IMR-90 (cell line): Measurements from ENCODE around the gene LRRC18. TPM values are rescaled to one million over a fixed set of nuclear protein-coding genes. Genes with fewer than 3 reads are reported as not detected.

ENCODE experiments used
- ATAC-seq: fragments of 200-7000 bp; cut with Tn5 transposase; 2 replicates; pipeline ENCODE4 v1.9.1; 2020; ENCODE audit warnings: low read depth, mild to moderate bottlenecking, moderate library complexity
- BruUV-seq: library from RNA; stranded (reverse); fragments of 400-500 nt; replicated peaks from 2 replicates; lab custom pipeline; 2021; lab: Mats Ljungman, UMichigan
- CTCF ChIA-PET: fragments of 300-600 bp; formaldehyde crosslinking; extraction: SDS; loops from one replicate; lab custom pipeline; 2021; ENCODE audit warnings: antibody characterized with exemption; lab: Yijun Ruan, JAX
- POLR2A ChIA-PET: fragments of 300-600 bp; sonication (Branson Sonifier 250); formaldehyde crosslinking; loops from one replicate; lab custom pipeline; 2022; ENCODE audit warnings: antibody characterized with exemption; ENCODE audit not compliant: unreplicated experiment; lab: Charles Lee
- DNase-seq: peaks from one replicate; pipeline ENCODE4 v3.0.0; 2013
- H2AFZ ChIP-seq: replicated peaks from 2 replicates; pipeline ENCODE3; 2013; ENCODE audit warnings: low read length, mild to moderate bottlenecking; ENCODE audit not compliant: poor library complexity
- H2AK5ac ChIP-seq: 2 replicates; pipeline ENCODE4 v1.6.1; 2013; ENCODE audit warnings: low read depth, low read length, inconsistent platforms
- H2AK9ac ChIP-seq: replicated peaks from 2 replicates; pipeline ENCODE3; 2013; ENCODE audit warnings: mild to moderate bottlenecking, low read depth, low read length, moderate library complexity; ENCODE audit not compliant: poor library complexity
- H2BK120ac ChIP-seq: 2 replicates; pipeline ENCODE4 v1.6.1; 2013; ENCODE audit warnings: low read depth, low read length, inconsistent platforms
- H2BK15ac ChIP-seq: 3 replicates; pipeline ENCODE4 v1.6.1; 2013; ENCODE audit warnings: low read depth, low read length, inconsistent platforms
- H2BK20ac ChIP-seq: 2 replicates; pipeline ENCODE4 v1.6.1; 2013; ENCODE audit warnings: low read depth, mild to moderate bottlenecking, inconsistent platforms, low read length, moderate library complexity
- H2BK5ac ChIP-seq: 2 replicates; pipeline ENCODE4 v1.6.1; 2013; ENCODE audit warnings: mild to moderate bottlenecking, low read depth, low read length, inconsistent platforms; ENCODE audit not compliant: poor library complexity, severe bottlenecking
- H3K14ac ChIP-seq: replicated peaks from 2 replicates; pipeline ENCODE4 v1.6.1; 2013; ENCODE audit warnings: low read depth, low read length, inconsistent platforms
- H3K18ac ChIP-seq: 2 replicates; pipeline ENCODE4 v1.6.1; 2013; ENCODE audit warnings: low read depth, low read length, control low read depth
- H3K23ac ChIP-seq: 2 replicates; pipeline ENCODE4 v1.6.1; 2013; ENCODE audit warnings: low read depth, low read length, inconsistent platforms
- H3K27ac ChIP-seq: 2 replicates; pipeline ENCODE4 v1.5.1; 2013; ENCODE audit warnings: mild to moderate bottlenecking, control low read depth, low read length; ENCODE audit not compliant: insufficient read depth
- H3K27me3 ChIP-seq: 2 replicates; pipeline ENCODE4 v1.6.1; 2013; ENCODE audit warnings: low read length; ENCODE audit not compliant: control insufficient read depth, insufficient read depth
- H3K36me3 ChIP-seq: 2 replicates; pipeline ENCODE4 v1.6.1; 2013; ENCODE audit warnings: low read length, mixed read lengths; ENCODE audit not compliant: control insufficient read depth, insufficient read depth
- H3K4ac ChIP-seq: 2 replicates; pipeline ENCODE4 v1.6.1; 2013; ENCODE audit warnings: low read depth, low read length, inconsistent platforms
- H3K4me1 ChIP-seq: 2 replicates; pipeline ENCODE4 v1.6.1; 2013; ENCODE audit warnings: low read length, mixed read lengths; ENCODE audit not compliant: control insufficient read depth, insufficient read depth
- H3K4me2 ChIP-seq: 2 replicates; pipeline ENCODE4 v1.6.1; 2013; ENCODE audit warnings: low read depth, mild to moderate bottlenecking, control low read depth, low read length, moderate library complexity
- H3K4me3 ChIP-seq: 2 replicates; pipeline ENCODE4 v1.5.1; 2013; ENCODE audit warnings: low read depth, mild to moderate bottlenecking, control low read depth, low read length, moderate library complexity; ENCODE audit not compliant: insufficient read depth
- H3K56ac ChIP-seq: 2 replicates; pipeline ENCODE4 v1.6.1; 2013; ENCODE audit warnings: low read length, inconsistent platforms; ENCODE audit not compliant: insufficient read depth; ENCODE audit errors: extremely low read depth
- H3K79me1 ChIP-seq, 2 experiments: 2 replicates each; pipeline ENCODE4 v1.6.1; 2013; ENCODE audit warnings: low read length in 2 of 2, inconsistent platforms in 1 of 2, low read depth in 1 of 2
- H3K9ac ChIP-seq: 2 replicates; pipeline ENCODE4 v1.6.1; 2013; ENCODE audit warnings: low read depth, low read length, control low read depth
- H3K9me1 ChIP-seq: 2 replicates; pipeline ENCODE4 v1.6.1; 2013; ENCODE audit warnings: low read length, inconsistent platforms; ENCODE audit not compliant: insufficient read depth
- H3K9me3 ChIP-seq: 2 replicates; pipeline ENCODE4 v1.6.1; 2013; ENCODE audit warnings: low read length; ENCODE audit not compliant: control insufficient read depth, insufficient read depth
- H4K20me1 ChIP-seq: 2 replicates; pipeline ENCODE4 v1.6.1; 2013; ENCODE audit warnings: low read length, inconsistent platforms; ENCODE audit not compliant: insufficient read depth
- H4K5ac ChIP-seq: 2 replicates; pipeline ENCODE4 v1.6.1; 2013; ENCODE audit warnings: mild to moderate bottlenecking, low read depth, low read length, control low read depth
- H4K8ac ChIP-seq, 2 experiments: 2 replicates each; pipeline ENCODE4 v1.6.1; 2013; ENCODE audit warnings: low read depth in 2 of 2, low read length in 2 of 2, control low read depth in 1 of 2, inconsistent platforms in 1 of 2
- H4K91ac ChIP-seq: 2 replicates; pipeline ENCODE4 v1.6.1; 2013; ENCODE audit warnings: low read depth, low read length, inconsistent platforms; ENCODE audit not compliant: insufficient read depth
- BHLHE40 ChIP-seq: fragments of 150-350 bp; IDR thresholded peaks from 2 replicates; pipeline ENCODE4 v1.6.1; 2016; ENCODE audit warnings: mild to moderate bottlenecking, low read depth, low read length
- CEBPB ChIP-seq: IDR thresholded peaks from 2 replicates; pipeline ENCODE4 v1.6.1; 2012; ENCODE audit warnings: low read depth, low read length, improper control_type of control experiment
- CHD1 ChIP-seq: IDR thresholded peaks from 2 replicates; pipeline ENCODE4 v1.6.1; 2012; ENCODE audit warnings: low read depth, low read length, improper control_type of control experiment
- ELK1 ChIP-seq: fragments of 150-350 bp; IDR thresholded peaks from 2 replicates; pipeline ENCODE4 v1.6.1; 2016; ENCODE audit warnings: low read depth, mild to moderate bottlenecking, low read length, moderate library complexity, borderline replicate concordance
- FOS ChIP-seq: fragments of 150-350 bp; IDR thresholded peaks from 2 replicates; pipeline ENCODE4 v1.6.1; 2016; ENCODE audit warnings: low read depth, low read length
- MAFK ChIP-seq: IDR thresholded peaks from 2 replicates; pipeline ENCODE4 v1.6.1; 2012; ENCODE audit warnings: low read depth, low read length, improper control_type of control experiment
- MAZ ChIP-seq: IDR thresholded peaks from 2 replicates; pipeline ENCODE4 v1.6.1; 2012; ENCODE audit warnings: low read depth, mild to moderate bottlenecking, low read length, improper control_type of control experiment, moderate library complexity, borderline replicate concordance
- MXI1 ChIP-seq: IDR thresholded peaks from 2 replicates; pipeline ENCODE4 v1.6.1; 2012; ENCODE audit warnings: low read depth, mild to moderate bottlenecking, low read length, moderate library complexity, borderline replicate concordance
- POLR2A ChIP-seq: IDR thresholded peaks from 2 replicates; pipeline ENCODE4 v1.6.1; 2012; ENCODE audit warnings: mild to moderate bottlenecking, low read depth, low read length
- RAD21 ChIP-seq: IDR thresholded peaks from 2 replicates; pipeline ENCODE4 v1.6.1; 2012; ENCODE audit warnings: low read length, improper control_type of control experiment
- RCOR1 ChIP-seq: IDR thresholded peaks from 2 replicates; pipeline ENCODE4 v1.6.1; 2012; ENCODE audit warnings: mild to moderate bottlenecking, low read length, improper control_type of control experiment; ENCODE audit not compliant: insufficient replicate concordance
- RFX5 ChIP-seq: IDR thresholded peaks from 2 replicates; pipeline ENCODE4 v1.8.0; 2012; ENCODE audit warnings: low read depth, mild to moderate bottlenecking, low read length, moderate library complexity
- SMC3 ChIP-seq: fragments of 150-350 bp; IDR thresholded peaks from 2 replicates; pipeline ENCODE4 v1.6.1; 2016; ENCODE audit warnings: low read depth, mild to moderate bottlenecking, antibody characterized with exemption, low read length, moderate library complexity
- WGBS, 2 experiments: methylation state at CpG; one replicate each; pipeline versions ENCODE4 v1.1.5 to v1.1.7; 2013; ENCODE audit warnings: missing lambda C conversion rate in 2 of 2; ENCODE audit not compliant: insufficient read length in 1 of 2; ENCODE audit errors: extremely low coverage in 2 of 2; 5-methylcytosine and 5-hydroxymethylcytosine counted together
- dilution Hi-C: fragments of 300-500 bp; cut with HindIII; formaldehyde crosslinking; loops from one replicate; pipeline ENCODE4 v1.14.3; 2018; ENCODE audit warnings: low sequenced_read_pairs; ENCODE audit not compliant: unreplicated experiment
- in situ Hi-C: fragments of 300-500 bp; cut with MboI; formaldehyde crosslinking; loops from 3 replicates; pipeline ENCODE4 v1.14.3; 2019; ENCODE audit warnings: low sequenced_read_pairs, inconsistent platforms, mixed read lengths
- intact Hi-C: fragments of 100-400 bp; cut with micrococcal nuclease; formaldehyde crosslinking; loops from 2 replicates; pipeline ENCODE4 v1.10.0; 2022
- polyA plus RNA-seq, 3 experiments: library from polyadenylated mRNA; depleted of rRNA; stranded (reverse); fragments of >200 nt; gene quantifications; 2 replicates each; pipeline ENCODE4 v1.2.3, GENCODE V29; 2012; ENCODE audit warnings: low replicate concordance in 1 of 3
- total RNA-seq: library from RNA; depleted of rRNA; stranded (reverse); fragments of >200 nt; gene quantifications from 2 replicates; pipeline ENCODE4 v1.2.3, GENCODE V29; 2012

Gene LRRC18
- total and polyA plus RNA-seq, 2 of the 4 experiments (the other 2 are of a cell fraction), result not detected

GRCh38 chr10:48907730-48908129, 31.9 kb downstream of the LRRC18 start:
- dilution Hi-C loops, result no loop called here
- H3K9me3 ChIP-seq, result no peaks in the 10 kb centered on the region
- no TSS peak for BruUV-seq

More at GRCh38 chr10:48907730-48908129, 31.9 kb downstream of the LRRC18 start:
- 71% methylated on average over 4 of the region's 4 CpGs; no CpG with 5 or more reads in 1 of the 2 experiments for WGBS, 2 experiments
- H3K79me1 ChIP-seq, result no peaks in the 10 kb centered on the region
- H4K5ac ChIP-seq, result no peak overlapping the region
- no peak overlapping the region for H2BK120ac ChIP-seq
- no peak overlapping the region for H3K9ac ChIP-seq
- intact Hi-C loops, result no loop called here
- H3K4me2 ChIP-seq, result no peak overlapping the region
- no peak overlapping the region for H3K27ac ChIP-seq
- H3K14ac ChIP-seq, result no peak overlapping the region
- TF ChIP-seq ELK1 (no peak), BHLHE40 (no peak), CHD1 (no peak), MAFK (no peak), RFX5 (no peak), RCOR1 (no peak), SMC3 (no peak), POLR2A (no peak), FOS (no peak), RAD21 (no peak), MXI1 (no peak), MAZ (no peak), CEBPB (no peak)
- H3K4me1 ChIP-seq, result no peaks in the 10 kb centered on the region
- H2BK20ac ChIP-seq, result no peak overlapping the region
- ChIA-PET CTCF (no interaction called here), POLR2A (no interaction called here)
- H2BK15ac ChIP-seq, result no peak overlapping the region
- no peak overlapping the region for H4K91ac ChIP-seq
- H2AK9ac ChIP-seq, result no peak overlapping the region
- no peaks in the 10 kb centered on the region for H4K20me1 ChIP-seq
- no peak overlapping the region for H3K4ac ChIP-seq
- no peak overlapping the region for H4K8ac ChIP-seq
- H2AFZ ChIP-seq, result no peak overlapping the region
- no peak overlapping the region for H3K56ac ChIP-seq
- H3K36me3 ChIP-seq, result no peaks in the 10 kb centered on the region
- H2AK5ac ChIP-seq, result no peak overlapping the region
- H3K4me3 ChIP-seq, result no peak overlapping the region
- ATAC-seq, result no peak
- no peak overlapping the region for H3K18ac ChIP-seq
- peaks cover 9% of the 10 kb centered on the region for H3K27me3 ChIP-seq
- no peak overlapping the region for H3K23ac ChIP-seq
- DNase-seq, result no peak
- no peak overlapping the region for H2BK5ac ChIP-seq
- H3K9me1 ChIP-seq, result no peaks in the 10 kb centered on the region
- in situ Hi-C loops, result no loop called here
